Measurements from ENCODE around the gene NDUFB3.

- TF ChIP-seq CTCF (IDR thresholded peaks at IDR 0.05) (no peak), ZFX (IDR thresholded peaks at IDR 0.05; ENCODE audit: borderline replicate concordance) (no peak)
Observed at GRCh38 chr2:201058914-201059313, 12.9 kb upstream of the NDUFB3 start.
